ENCODE measurements around the gene PJA1. TPM values are rescaled to one million over a fixed set of nuclear protein-coding genes. Genes with fewer than 3 reads are reported as not detected.

The PJA1 gene
- total RNA-seq, 3 donors from 2014 or later = 20.0 to 50.1 (median 25.6) TPM

GRCh38 chrX:69203638-69204037, 38.4 kb upstream of the PJA1 start:
- no peak overlapping the region for H3K27ac ChIP-seq

GRCh38 chrX:69197690-69198089, 32.4 kb upstream of the PJA1 start:
- no peak for DNase-seq (ENCODE audit: low spot score in 2 of 2)
- Histone ChIP-seq H3K4me3 (no peak overlapping the region), H3K9me3 (no peaks in the 10 kb centered on the region), H3K27ac (no peak overlapping the region), H3K4me1 (no peaks in the 10 kb centered on the region), H3K27me3 (peaks cover 0 to 71% of the 10 kb centered on the region in 2 donors), H3K36me3 (no peaks in the 10 kb centered on the region)
- TF ChIP-seq POLR2AphosphoS5 (IDR thresholded peaks at IDR 0.05) (no peak), POLR2A (IDR thresholded peaks at IDR 0.05) (no peak), CTCF (IDR thresholded peaks at IDR 0.05) (no peak)
- intact Hi-C loops (cut with DNase I; ENCODE audit: low total_unique reads) = loop anchor here (2.0 kb wide), 1 partner anchor 19 kb away; no protein-coding TSS in a partner anchor

More at GRCh38 chrX:69203638-69204037, 38.4 kb upstream of the PJA1 start:
- peaks cover 0 to 67% of the 10 kb centered on the region in 2 donors for H3K27me3 ChIP-seq
- intact Hi-C loops (cut with DNase I; ENCODE audit: low total_unique reads) = no loop called here
- no peak overlapping the region for H3K4me3 ChIP-seq
- no peaks in the 10 kb centered on the region for H3K4me1 ChIP-seq
- H3K9me3 ChIP-seq = no peaks in the 10 kb centered on the region
- no peak for DNase-seq (ENCODE audit: low spot score in 2 of 2)
- TF ChIP-seq CTCF (IDR thresholded peaks at IDR 0.05) (no peak), POLR2AphosphoS5 (IDR thresholded peaks at IDR 0.05) (no peak), POLR2A (IDR thresholded peaks at IDR 0.05) (no peak)
- no peaks in the 10 kb centered on the region for H3K36me3 ChIP-seq

- peaks cover 0 to 73% of the 10 kb centered on the region in 2 donors for H3K27me3 ChIP-seq
- TF ChIP-seq POLR2A (IDR thresholded peaks at IDR 0.05) (no peak), CTCF (IDR thresholded peaks at IDR 0.05) (no peak), POLR2AphosphoS5 (IDR thresholded peaks at IDR 0.05) (no peak)
- H3K36me3 ChIP-seq = no peaks in the 10 kb centered on the region
- intact Hi-C loops (cut with DNase I; ENCODE audit: low total_unique reads) = loop anchor here (2.0 kb wide), 1 partner anchor 20 kb away; no protein-coding TSS in a partner anchor
- no peaks in the 10 kb centered on the region for H3K9me3 ChIP-seq
- H3K27ac ChIP-seq = no peak overlapping the region
- H3K4me1 ChIP-seq = no peaks in the 10 kb centered on the region
- no peak for DNase-seq (ENCODE audit: low spot score in 2 of 2)
- H3K4me3 ChIP-seq = no peak overlapping the region
Measured at GRCh38 chrX:69196666-69197065, 31.4 kb upstream of the PJA1 start.

GRCh38 chrX:69195810-69196209, 30.6 kb upstream of the PJA1 start:
- no peaks in the 10 kb centered on the region for H3K36me3 ChIP-seq
- intact Hi-C loops (cut with DNase I; ENCODE audit: low total_unique reads) = loop anchor here (2.0 kb wide), 1 partner anchor 21 kb away; no protein-coding TSS in a partner anchor
- DNase-seq (ENCODE audit: low spot score in 2 of 2) = no peak
- H3K27ac ChIP-seq = no peak overlapping the region
- H3K4me1 ChIP-seq = no peaks in the 10 kb centered on the region
- no peak overlapping the region for H3K4me3 ChIP-seq
- peaks cover 0 to 76% of the 10 kb centered on the region in 2 donors for H3K27me3 ChIP-seq
- no peaks in the 10 kb centered on the region for H3K9me3 ChIP-seq
- no peak for TF ChIP-seq POLR2AphosphoS5 (IDR thresholded peaks at IDR 0.05)

GRCh38 chrX:69195192-69195591, 29.9 kb upstream of the PJA1 start:
- H3K36me3 ChIP-seq = no peaks in the 10 kb centered on the region
- peaks cover 0 to 76% of the 10 kb centered on the region in 2 donors for H3K27me3 ChIP-seq
- H3K27ac ChIP-seq = no peak overlapping the region
- H3K9me3 ChIP-seq = no peaks in the 10 kb centered on the region
- DNase-seq (ENCODE audit: low spot score in 2 of 2) = no peak
- no peak for TF ChIP-seq POLR2A (IDR thresholded peaks at IDR 0.05)
- no peak for TF ChIP-seq POLR2AphosphoS5 (IDR thresholded peaks at IDR 0.05)
- TF ChIP-seq CTCF (IDR thresholded peaks at IDR 0.05) = no peak
- intact Hi-C loops (cut with DNase I; ENCODE audit: low total_unique reads) = no loop called here
- H3K4me3 ChIP-seq = no peak overlapping the region
- no peaks in the 10 kb centered on the region for H3K4me1 ChIP-seq

- no peak overlapping the region for H3K27ac ChIP-seq
- TF ChIP-seq CTCF (IDR thresholded peaks at IDR 0.05) (no peak), POLR2A (IDR thresholded peaks at IDR 0.05) (no peak), POLR2AphosphoS5 (IDR thresholded peaks at IDR 0.05) (no peak)
- intact Hi-C loops (cut with DNase I; ENCODE audit: low total_unique reads) = no loop called here
Measured at GRCh38 chrX:69192603-69193002, 27.4 kb upstream of the PJA1 start.

More at GRCh38 chrX:69192603-69193002, 27.4 kb upstream of the PJA1 start:
- no peak overlapping the region for H3K4me3 ChIP-seq
- no peaks in the 10 kb centered on the region for H3K9me3 ChIP-seq
- peaks cover 0 to 83% of the 10 kb centered on the region in 2 donors for H3K27me3 ChIP-seq
- DNase-seq (ENCODE audit: low spot score in 2 of 2) = no peak
- no peaks in the 10 kb centered on the region for H3K36me3 ChIP-seq
- H3K4me1 ChIP-seq = no peaks in the 10 kb centered on the region
